ENCODE data around the gene MEP1A. TPM values are rescaled to one million over a fixed set of nuclear protein-coding genes. Genes with fewer than 3 reads are reported as not detected.
"Not testable (repeated sequence)": the region's sequence is repeated elsewhere in the genome, so short reads cannot be mapped to it uniquely, and the experiment has no call there.

MEP1A gene
- total RNA-seq, 1 donor from 2014 or later = not detected

GRCh38 chr6:46816626-46817025 is 23.4 kb downstream of the MEP1A start:
- DNase-seq = no peak
- ATAC-seq = no peak
- intact Hi-C loops (cut with micrococcal nuclease) = no loop called here

- ATAC-seq (no peak), DNase-seq (no peak)
- intact Hi-C loops (cut with micrococcal nuclease) = no loop called here
Measured at GRCh38 chr6:46819561-46819960, 26.4 kb downstream of the MEP1A start.

GRCh38 chr6:46821458-46821881 is 28.3 kb downstream of the MEP1A start:
- DNase-seq (no peak), ATAC-seq (no peak)
- intact Hi-C loops (cut with micrococcal nuclease) = no loop called here

- intact Hi-C loops (cut with micrococcal nuclease) = no loop called here
- DNase-seq (no peak), ATAC-seq (no peak)
Measured at GRCh38 chr6:46828939-46829338, 35.8 kb downstream of the MEP1A start.

GRCh38 chr6:46832816-46833215 is 39.6 kb downstream of the MEP1A start:
- intact Hi-C loops (cut with micrococcal nuclease) = no loop called here
- ATAC-seq (no peak), DNase-seq (no peak)

- intact Hi-C loops (cut with micrococcal nuclease); DNase-seq: not testable (repeated sequence)
- ATAC-seq = peak; percentile 27
Measured at GRCh38 chr6:46834257-46834916, 41.2 kb downstream of the MEP1A start.

GRCh38 chr6:46834991-46835390 is 41.8 kb downstream of the MEP1A start:
- ATAC-seq; DNase-seq; intact Hi-C loops (cut with micrococcal nuclease): not testable (repeated sequence)

GRCh38 chr6:46838033-46838432 is 44.8 kb downstream of the MEP1A start:
- DNase-seq (no peak), ATAC-seq (no peak)
- intact Hi-C loops (cut with micrococcal nuclease) = no loop called here

GRCh38 chr6:46842252-46842846 is 49.2 kb downstream of the MEP1A start:
- intact Hi-C loops (cut with micrococcal nuclease); DNase-seq; ATAC-seq: not testable (repeated sequence)

GRCh38 chr6:46845126-46845525 is 51.9 kb downstream of the MEP1A start:
- intact Hi-C loops (cut with micrococcal nuclease) = loop anchor here (5.0 kb wide), 2 partner anchors 147 to 202 kb away; no protein-coding TSS in a partner anchor
- no peak for ATAC-seq
- DNase-seq = no peak

GRCh38 chr6:46848684-46849360 is 55.6 kb downstream of the MEP1A start:
- intact Hi-C loops (cut with micrococcal nuclease) = loop anchor here (5.0 kb wide), 2 partner anchors 143 to 198 kb away; no protein-coding TSS in a partner anchor
- ATAC-seq (peak; percentile 98), DNase-seq (peak; percentile 94)

- intact Hi-C loops (cut with micrococcal nuclease) = loop anchor here (5.0 kb wide), 2 partner anchors 143 to 198 kb away; no protein-coding TSS in a partner anchor
- no peak for ATAC-seq
- DNase-seq = no peak
Measured at GRCh38 chr6:46849361-46849690, 56.1 kb downstream of the MEP1A start.

- DNase-seq (no peak), ATAC-seq (no peak)
- intact Hi-C loops (cut with micrococcal nuclease) = no loop called here
Measured at GRCh38 chr6:46850792-46851191, 57.6 kb downstream of the MEP1A start.

GRCh38 chr6:46851576-46851975 is 58.4 kb downstream of the MEP1A start:
- intact Hi-C loops (cut with micrococcal nuclease); DNase-seq: not testable (repeated sequence)
- peak; percentile 37 for ATAC-seq

- ATAC-seq; DNase-seq; intact Hi-C loops (cut with micrococcal nuclease): not testable (repeated sequence)
Measured at GRCh38 chr6:46855966-46856365, 62.8 kb downstream of the MEP1A start.

GRCh38 chr6:46862381-46862780 is 69.2 kb downstream of the MEP1A start:
- no peak for ATAC-seq
- intact Hi-C loops (cut with micrococcal nuclease) = no loop called here
- no peak for DNase-seq

- ATAC-seq = no peak
- DNase-seq = no peak
- intact Hi-C loops (cut with micrococcal nuclease) = no loop called here
Measured at GRCh38 chr6:46863791-46864190, 70.6 kb downstream of the MEP1A start.

- ATAC-seq (no peak), DNase-seq (no peak)
- intact Hi-C loops (cut with micrococcal nuclease) = no loop called here
Measured at GRCh38 chr6:46865221-46865620, 72.0 kb downstream of the MEP1A start.

- no peak for DNase-seq
- intact Hi-C loops (cut with micrococcal nuclease) = no loop called here
- no peak for ATAC-seq
Measured at GRCh38 chr6:46867411-46867810, 74.2 kb downstream of the MEP1A start.

GRCh38 chr6:46876126-46876525 is 82.9 kb downstream of the MEP1A start:
- DNase-seq = no peak
- peak; percentile 13 for ATAC-seq

More at GRCh38 chr6:46876126-46876525, 82.9 kb downstream of the MEP1A start:
- intact Hi-C loops (cut with micrococcal nuclease) = no loop called here

Measured in left ventricle myocardium superior (tissue), 1 donor.